NCI-H1092 treated with DMSO at 0.1 percent for 48 hours (cell line): Measurements from ENCODE around the gene TBATA.

Experiments
- DNase-seq: peaks from one replicate; lab custom pipeline; 2025; lab: John Stamatoyannopoulos, UW

Gene TBATA

DNA sequence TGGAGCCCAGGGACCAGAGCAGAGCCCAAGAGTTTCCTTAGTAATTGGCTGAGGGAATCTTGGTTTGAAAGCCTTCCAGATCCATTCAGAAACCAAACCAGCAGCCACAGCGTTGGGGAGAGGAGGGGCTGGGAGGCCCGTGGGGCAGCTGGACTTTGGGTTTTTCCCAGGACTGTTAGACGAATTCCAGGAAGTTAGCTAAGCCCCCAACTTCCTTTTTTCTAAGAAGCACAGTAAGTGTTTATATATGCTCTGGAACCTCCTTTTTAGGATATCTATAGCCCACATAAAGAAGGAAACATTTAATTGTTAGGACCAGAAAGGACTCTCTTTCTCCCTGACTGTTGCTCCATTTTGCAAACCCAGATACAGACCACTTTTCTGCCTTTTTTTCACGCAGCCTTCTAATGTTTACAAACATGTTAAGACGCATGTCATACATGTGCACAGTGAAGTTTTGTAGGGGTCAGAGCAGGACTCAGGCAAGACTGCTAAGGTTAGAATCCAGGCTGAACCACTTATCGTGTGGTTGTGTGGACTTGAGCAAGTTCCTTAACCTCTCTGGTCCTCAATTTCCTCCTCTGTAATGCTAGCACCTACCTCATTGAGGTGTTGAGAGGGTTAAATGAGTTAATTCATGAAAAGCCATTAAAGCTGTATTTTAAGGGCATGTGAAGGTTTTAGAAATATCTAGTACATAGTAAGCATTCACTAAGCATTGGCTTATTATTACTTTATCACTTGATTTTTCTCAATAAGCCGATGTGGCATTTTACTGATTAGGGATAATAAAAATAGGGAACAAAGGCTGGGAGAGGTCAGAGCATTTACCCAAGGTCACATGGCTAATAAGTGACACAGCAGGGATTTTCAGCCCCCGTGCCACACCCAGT is 42.4 kb downstream of the TBATA start:
- no peak for DNase-seq

- no peak for DNase-seq
These were observed 44.5 kb downstream of the TBATA start for GRCh38 chr10:70740406-70741288.

- no peak for DNase-seq
These were observed 46.4 kb downstream of the TBATA start for GRCh38 chr10:70738761-70739121.

DNA sequence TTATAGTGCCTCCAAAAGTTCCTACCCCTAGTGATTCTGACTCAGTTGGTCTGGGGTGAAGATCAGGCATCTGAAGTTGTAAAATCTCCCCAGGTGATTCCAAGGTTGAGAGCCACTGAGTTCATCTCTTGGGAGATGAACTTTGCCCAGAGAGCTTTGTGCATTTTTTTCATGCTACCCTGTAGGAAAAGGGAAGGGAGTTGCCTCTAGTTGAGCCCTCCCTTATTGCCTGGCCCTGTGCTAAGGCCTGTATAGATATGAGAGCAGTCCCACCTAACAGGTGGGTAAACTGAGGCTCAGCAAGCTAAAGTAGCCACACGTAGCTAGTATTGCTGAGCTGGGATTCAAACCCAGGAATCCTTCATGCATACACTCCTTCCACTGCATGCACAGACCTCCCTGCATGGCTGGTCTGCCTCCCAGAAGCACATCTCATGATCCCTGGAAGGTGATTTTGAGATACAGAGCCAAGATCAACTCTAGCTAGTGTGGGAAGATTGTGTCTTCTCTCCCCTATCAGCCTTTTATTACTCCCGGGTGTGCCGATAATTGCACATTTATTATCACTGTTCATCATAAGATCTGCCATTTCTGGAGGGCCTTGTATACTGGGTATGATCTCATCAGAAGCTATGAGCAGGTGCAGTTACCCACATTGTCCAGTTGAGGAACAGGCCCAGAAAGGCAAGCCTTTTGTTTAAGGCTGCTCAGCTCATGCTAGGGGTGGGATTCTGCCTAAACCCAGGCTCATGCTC is 47.0 kb downstream of the TBATA start:
- DNase-seq, result no peak

DNA sequence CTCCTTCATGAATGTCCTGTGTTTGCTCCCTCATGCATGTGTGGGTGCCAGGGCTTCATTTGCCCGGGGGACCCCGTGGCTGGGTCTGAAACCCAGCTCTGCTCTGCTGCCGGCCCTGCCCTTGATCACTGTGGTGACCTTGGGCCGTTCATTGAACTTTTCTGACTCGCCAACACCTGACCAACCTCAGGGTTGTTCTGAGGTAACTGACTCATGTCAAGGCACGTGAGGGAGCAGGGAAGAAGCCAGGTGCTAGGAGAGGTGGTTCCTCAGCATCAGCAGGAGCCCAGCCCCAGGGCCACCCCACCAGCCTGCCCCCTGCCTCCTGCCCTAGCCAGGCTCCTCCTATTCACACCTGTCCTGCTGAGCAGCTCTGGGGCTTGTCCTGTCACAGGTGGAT is 47.9 kb downstream of the TBATA start:
- no peak for DNase-seq

- DNase-seq, result no peak
These were observed 48.7 kb downstream of the TBATA start for GRCh38 chr10:70736525-70736924.

GRCh38 chr10:70735161-70735560 is 50.0 kb downstream of the TBATA start:
- DNase-seq, result no peak

DNA sequence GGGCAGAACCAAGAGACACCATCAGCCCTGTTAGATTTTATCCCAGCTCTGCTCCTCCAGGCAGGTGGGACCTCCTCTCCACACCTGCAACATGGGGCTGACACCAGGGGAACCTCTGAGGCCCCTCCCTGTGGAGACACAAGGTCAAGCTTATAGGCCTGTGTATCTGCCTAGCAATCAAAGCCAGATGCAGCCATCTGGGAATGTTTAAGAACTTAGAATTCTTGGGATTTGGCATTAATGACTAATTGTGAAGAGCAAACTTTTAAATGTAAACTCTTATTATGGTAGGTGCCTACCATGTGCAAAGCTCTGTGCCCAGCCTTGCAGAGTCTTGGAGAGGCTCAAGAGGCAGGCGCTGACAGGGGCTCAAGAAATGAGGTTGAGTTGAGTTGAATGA is 52.1 kb downstream of the TBATA start:
- DNase-seq, result no peak

DNA sequence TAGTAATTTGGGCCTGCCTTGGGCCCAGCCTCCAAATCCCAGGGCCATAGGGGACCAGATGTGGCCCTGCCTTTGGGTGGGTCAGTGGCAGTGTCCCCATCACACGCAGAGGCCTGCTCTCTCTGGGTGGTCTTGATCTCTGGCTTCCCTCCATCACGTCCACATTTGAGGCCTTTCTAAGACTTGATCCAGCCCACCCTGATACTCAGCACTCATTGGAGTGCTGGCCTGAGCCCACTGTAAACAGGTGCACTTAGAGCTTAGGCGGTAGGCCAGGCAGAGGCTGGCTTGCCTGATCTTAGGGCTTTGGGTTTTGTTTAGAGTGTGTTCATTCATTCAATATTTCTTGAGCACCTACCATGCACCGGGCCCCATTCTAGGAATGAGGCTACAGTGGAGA is 52.6 kb downstream of the TBATA start:
- no peak for DNase-seq

- DNase-seq, result no peak
These were observed 54.2 kb downstream of the TBATA start for GRCh38 chr10:70730955-70731354.

DNA sequence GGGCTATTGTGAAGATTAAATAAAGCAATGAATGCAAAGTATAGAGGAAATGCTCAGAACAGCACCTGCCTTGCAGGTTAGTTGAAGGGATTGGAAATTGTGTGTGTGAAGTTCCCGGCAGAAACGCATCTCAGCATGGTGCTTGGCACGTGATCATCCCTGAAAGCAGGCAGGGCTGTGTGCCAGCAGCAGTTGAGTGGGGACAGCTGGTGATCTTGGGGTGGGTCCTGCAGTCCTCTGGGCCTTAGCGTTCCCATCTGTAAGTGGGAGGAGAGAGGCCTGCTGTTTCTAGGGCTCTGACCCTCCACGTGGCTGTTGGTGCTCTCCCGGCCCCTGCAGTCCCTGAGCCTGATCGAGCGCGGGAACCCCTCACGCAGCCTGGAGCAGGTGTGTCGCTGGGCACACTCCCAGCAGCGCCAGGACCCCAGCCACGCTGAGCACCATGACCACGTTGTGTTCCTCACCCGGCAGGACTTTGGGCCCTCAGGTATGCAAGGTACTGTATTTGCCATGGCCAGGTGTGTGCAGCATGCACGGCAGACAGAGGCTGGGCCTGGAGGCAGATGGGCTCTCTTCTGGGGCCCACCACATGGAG is 55.3 kb downstream of the TBATA start:
- peak; percentile 91 for DNase-seq

DNA sequence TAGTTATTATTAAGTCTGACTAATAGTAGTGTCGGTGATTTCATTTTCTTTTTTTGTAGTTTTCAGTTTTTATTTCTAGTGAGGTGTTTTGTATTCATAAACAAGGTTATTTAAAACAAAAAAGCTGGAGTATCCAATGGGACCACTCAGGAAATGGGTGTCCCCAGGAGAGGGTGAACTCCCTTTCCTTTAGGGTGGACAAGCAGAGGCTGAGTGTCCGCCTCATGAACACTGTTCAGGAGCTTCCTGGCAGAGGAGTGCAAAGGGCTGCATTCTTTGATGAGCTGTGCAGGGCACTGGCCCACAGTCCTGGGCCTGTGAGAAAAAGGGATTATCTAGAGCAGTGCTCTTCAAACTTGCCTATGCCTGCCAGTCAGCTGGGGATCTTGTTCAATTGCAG is 56.8 kb downstream of the TBATA start:
- no peak for DNase-seq

GRCh38 chr10:70726909-70727495 is 58.2 kb downstream of the TBATA start:
- DNase-seq, result no peak

DNA sequence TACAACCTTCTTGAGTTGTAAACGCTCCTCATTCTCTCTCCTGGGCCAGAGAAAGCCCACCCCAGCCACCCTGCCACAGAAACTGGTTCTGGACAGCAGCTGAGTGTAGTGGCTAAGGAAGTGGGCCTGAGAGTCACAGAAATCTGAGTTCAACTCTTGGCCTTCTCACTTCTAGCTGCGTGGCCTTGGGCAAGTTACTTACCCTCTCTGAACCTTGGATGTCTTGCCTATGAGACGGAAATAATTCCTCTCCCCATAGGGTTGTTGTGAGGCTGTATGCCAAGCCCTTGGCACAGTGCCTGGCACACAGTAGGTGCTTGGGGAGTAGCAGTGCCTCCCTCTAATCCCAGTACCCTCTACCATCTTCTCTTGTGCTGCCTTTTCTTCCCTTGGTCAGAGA is 61.4 kb downstream of the TBATA start:
- DNase-seq, result no peak

DNA sequence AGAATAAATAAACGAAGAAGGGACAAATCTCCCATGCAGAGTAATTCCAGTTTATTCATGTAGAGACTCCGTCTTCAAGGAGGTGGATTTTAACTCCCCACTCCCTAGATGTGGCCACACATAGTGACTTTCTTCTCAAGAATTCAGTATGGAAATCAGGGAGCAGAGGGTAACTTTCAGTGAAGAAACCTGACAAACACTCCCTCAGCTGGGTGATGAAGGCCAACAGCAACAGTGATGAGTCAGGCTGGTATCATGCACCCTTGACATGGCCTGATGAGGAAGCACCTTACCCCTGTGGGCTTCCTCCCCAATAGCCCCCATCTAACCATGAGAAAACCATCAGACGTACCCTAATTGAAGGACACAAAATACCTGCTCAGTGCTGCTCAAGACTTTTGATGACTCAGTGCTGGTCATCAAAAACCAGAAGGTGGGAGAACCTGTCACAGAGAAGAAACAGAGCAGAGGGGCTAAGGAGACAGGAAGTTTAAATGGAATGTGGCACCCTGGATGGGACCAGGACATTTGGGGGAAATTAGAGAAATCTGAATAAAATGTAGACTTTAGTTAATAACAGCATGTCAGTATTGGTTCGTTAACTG is 62.3 kb downstream of the TBATA start:
- DNase-seq, result no peak
